HG02938 (cell line): ENCODE data around the gene CDHR5.

Experiments
- ATAC-seq: cut with Tn5 transposase; IDR thresholded peaks from one replicate; pipeline ENCODE4 v1.9.1; 2021; ENCODE audit warnings: mild to moderate bottlenecking, moderate library complexity; ENCODE audit not compliant: unreplicated experiment

The CDHR5 gene

GRCh38 chr11:623349-623869 is 1.3 kb downstream of the CDHR5 start:
- no peak for ATAC-seq

GRCh38 chr11:621838-622237 is 2.9 kb downstream of the CDHR5 start:
- no peak for ATAC-seq

- ATAC-seq = no peak
These were observed 3.6 kb downstream of the CDHR5 start for GRCh38 chr11:620935-621814.

GRCh38 chr11:620201-620600 is 4.6 kb downstream of the CDHR5 start:
- no peak for ATAC-seq

GRCh38 chr11:619628-620050 is 5.1 kb downstream of the CDHR5 start:
- ATAC-seq = no peak

GRCh38 chr11:618856-619627 is 5.7 kb downstream of the CDHR5 start:
- ATAC-seq = no peak

GRCh38 chr11:617912-618682 is 6.7 kb downstream of the CDHR5 start:
- no peak for ATAC-seq

GRCh38 chr11:617199-617911 is 7.4 kb downstream of the CDHR5 start:
- no peak for ATAC-seq

- no peak for ATAC-seq
These were observed 8.2 kb downstream of the CDHR5 start for GRCh38 chr11:616320-617198.

- ATAC-seq = peak; percentile 77
These were observed 9.0 kb downstream of the CDHR5 start, which contains the start of gene IRF7 for GRCh38 chr11:615504-616319. IRF7 (minus strand) TSS chr11:615950; CDS start chr11:615364, 586 bp downstream.

- no peak for ATAC-seq
These were observed 9.9 kb downstream of the CDHR5 start for GRCh38 chr11:614623-615503.

- no peak for ATAC-seq
These were observed 10.6 kb downstream of the CDHR5 start for GRCh38 chr11:614021-614622.

GRCh38 chr11:613369-613968 is 11.3 kb downstream of the CDHR5 start:
- ATAC-seq = no peak

- no peak for ATAC-seq
These were observed 11.8 kb downstream of the CDHR5 start for GRCh38 chr11:612961-613300.

- ATAC-seq = no peak
These were observed 12.4 kb downstream of the CDHR5 start for GRCh38 chr11:612201-612960.
